ENCODE data around the gene ELF2.
"Not testable (repeated sequence)": the region's sequence is repeated elsewhere in the genome, so short reads cannot be mapped to it uniquely, and the experiment has no call there.

The ELF2 gene

DNA sequence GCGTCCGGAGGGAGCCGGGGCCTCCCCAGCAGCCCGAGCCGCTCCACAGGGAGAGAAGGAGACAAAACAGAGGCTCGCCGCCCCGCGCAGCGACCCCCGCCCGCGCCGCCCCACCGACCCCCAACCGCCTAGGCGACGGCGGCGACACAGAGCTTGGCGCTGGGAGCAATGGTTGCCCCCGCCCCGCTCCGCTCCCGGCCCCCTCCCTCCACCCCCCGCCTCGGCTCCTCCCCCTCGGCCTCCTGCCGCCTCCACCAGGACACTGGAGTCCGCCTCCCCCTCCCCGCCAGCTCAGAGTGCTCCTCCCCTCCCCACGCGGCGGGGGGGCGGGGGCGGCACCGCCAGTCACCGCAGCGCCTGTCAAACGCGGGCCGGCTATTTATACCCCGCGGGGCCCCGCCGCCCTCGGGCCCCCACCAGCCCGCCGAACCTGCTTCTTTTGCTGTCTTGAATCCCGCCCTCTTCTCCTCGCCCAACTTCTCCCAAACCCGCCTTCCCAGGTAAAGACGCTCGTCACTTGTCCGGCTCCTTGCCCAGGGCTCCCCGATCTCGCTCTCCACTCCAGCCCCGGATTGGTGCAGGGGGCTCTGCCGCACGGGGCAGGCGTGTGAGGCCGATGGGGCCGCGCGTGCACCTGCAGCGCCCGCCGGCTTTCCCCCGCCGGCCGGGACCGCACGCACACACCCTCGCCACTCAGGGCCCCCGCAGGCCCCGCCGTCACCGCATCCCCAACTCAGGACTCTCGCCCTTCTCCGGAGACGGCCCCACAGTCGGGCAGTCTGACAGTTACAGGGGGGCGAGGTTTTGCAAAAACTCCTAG, at the start of gene ELF2:
Gene ELF2 (minus strand): TSS at position 170 of the 820 bp plus-strand sequence. CDS start 39,517 bp downstream, outside the sequence.
- peak; percentile 57 for DNase-seq (ENCODE audit: low read depth)

DNA sequence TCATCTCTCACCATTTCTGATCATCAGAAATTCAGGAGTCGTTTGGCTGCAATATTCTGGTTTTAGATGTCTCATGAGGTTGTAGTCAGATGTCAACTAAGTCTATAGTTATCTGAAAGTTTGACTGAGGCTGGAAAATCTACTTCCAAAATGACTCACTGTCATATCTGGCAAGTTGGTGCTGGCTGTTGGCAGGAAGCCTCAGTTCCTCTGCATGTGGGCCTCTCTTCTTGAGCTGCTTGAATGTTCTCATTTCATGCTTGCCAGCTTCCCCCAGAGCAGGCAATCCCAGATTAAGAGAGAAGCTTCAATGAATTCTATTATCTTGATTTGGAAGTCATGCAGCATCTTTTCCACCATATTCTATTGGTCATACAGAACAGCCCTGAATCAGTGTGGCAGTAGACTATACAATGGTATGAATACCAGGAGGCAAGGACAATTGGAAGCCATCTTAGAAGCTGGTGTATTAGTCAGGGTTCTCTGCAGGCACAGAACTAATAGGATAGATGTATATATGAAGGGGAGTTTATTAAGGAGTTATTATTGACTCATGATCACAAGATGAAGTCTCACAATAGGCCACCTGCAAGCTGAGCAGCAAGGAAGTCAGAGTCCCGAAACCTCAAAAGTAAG, 46.8 kb upstream of the ELF2 start:
- no peak for DNase-seq (ENCODE audit: low read depth)
- TF ChIP-seq, protein P1, sequence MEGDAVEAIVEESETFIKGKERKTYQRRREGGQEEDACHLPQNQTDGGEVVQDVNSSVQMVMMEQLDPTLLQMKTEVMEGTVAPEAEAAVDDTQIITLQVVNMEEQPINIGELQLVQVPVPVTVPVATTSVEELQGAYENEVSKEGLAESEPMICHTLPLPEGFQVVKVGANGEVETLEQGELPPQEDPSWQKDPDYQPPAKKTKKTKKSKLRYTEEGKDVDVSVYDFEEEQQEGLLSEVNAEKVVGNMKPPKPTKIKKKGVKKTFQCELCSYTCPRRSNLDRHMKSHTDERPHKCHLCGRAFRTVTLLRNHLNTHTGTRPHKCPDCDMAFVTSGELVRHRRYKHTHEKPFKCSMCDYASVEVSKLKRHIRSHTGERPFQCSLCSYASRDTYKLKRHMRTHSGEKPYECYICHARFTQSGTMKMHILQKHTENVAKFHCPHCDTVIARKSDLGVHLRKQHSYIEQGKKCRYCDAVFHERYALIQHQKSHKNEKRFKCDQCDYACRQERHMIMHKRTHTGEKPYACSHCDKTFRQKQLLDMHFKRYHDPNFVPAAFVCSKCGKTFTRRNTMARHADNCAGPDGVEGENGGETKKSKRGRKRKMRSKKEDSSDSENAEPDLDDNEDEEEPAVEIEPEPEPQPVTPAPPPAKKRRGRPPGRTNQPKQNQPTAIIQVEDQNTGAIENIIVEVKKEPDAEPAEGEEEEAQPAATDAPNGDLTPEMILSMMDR (IDR thresholded peaks at IDR 0.05; ENCODE audit: control insufficient read depth, extremely low read depth, insufficient read depth): no peak
- no peak overlapping the region for H3K4me3 ChIP-seq (ENCODE audit: low read depth, low read length)

More for the DNA sequence above, at the start of gene ELF2:
- H3K4me3 ChIP-seq (ENCODE audit: low read depth, low read length): peak within 1 kb of the TSS; percentile 88
- TF ChIP-seq, protein P1 (IDR thresholded peaks at IDR 0.05; ENCODE audit: control insufficient read depth, extremely low read depth, insufficient read depth): no peak

DNA sequence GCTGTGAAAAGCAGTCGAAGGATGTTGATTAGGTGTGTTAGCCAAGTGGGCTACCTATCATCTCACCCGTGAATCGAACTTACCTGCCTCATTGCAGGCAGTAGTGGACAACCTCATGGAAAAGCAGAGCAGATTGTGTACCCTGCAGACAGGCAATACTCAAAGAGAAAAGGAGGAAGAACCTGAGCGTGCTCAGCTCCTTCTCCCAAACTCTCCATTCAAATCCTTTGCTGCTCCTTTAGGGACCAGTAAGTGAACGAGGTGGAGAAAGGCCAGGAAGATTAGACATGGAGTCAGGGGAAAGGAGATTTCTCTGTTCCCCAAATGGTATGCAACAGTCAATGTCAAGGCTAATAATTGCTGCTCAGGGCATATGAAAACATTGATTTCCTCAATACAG, 45.2 kb upstream of the ELF2 start:
- H3K4me3 ChIP-seq (ENCODE audit: low read depth, low read length): no peak overlapping the region
- no peak for DNase-seq (ENCODE audit: low read depth)
- TF ChIP-seq, protein P1 (IDR thresholded peaks at IDR 0.05; ENCODE audit: control insufficient read depth, extremely low read depth, insufficient read depth): no peak

DNA sequence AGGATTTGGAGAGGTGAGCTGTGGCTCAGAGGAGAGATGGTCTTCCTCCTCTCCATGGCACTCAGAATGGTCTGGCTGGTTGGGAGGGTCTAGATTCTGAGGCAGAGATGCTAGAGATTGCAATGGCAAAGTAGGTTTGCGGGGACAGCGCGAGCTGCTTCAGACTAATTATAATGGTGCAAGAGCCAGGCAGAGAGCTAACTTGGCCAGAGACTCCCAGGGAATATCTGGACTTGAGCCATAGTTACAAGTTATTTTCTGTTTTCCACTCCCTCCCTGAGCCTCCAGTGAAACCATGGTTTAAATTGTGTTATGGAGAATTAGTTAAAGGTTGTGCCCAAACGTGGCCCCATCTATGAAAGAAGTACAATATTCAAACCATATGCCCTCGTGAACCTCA, 44.7 kb upstream of the ELF2 start:
- TF ChIP-seq, protein P1 (IDR thresholded peaks at IDR 0.05; ENCODE audit: control insufficient read depth, extremely low read depth, insufficient read depth): no peak
- no peak for DNase-seq (ENCODE audit: low read depth)
- H3K4me3 ChIP-seq (ENCODE audit: low read depth, low read length): no peak overlapping the region

DNA sequence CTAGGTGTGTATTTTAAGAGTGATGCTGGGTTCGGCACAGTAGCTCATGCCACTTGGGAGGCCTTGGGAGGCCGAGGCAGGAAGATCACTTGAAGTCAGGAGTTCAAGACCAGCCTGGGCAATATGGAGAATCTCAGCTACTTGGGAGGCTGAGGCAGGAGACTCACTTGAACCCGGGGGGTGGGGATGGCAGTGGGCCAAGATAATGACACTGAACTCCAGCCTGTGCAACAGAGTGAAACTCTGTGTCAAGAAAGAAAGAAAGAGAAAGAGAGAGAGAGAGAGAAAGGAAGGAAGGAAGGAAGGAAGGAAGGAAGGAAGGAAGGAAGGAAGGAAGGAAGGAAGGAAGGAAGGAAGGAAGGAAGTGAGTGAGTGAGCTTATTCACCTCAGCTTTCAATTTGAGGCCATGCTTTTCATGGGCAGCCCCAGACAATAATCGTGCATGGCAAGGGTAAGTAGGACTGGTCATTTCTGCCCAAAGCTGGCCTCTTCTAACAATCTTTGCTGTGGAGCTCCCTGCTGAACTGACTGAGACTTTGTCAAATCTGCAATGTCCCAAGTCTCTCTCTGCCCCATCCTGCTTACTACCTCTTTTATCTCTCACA, 42.5 kb upstream of the ELF2 start:
- no peak overlapping the region for H3K4me3 ChIP-seq (ENCODE audit: low read depth, low read length)
- no peak for DNase-seq (ENCODE audit: low read depth)
- TF ChIP-seq, protein P1 (IDR thresholded peaks at IDR 0.05; ENCODE audit: control insufficient read depth, extremely low read depth, insufficient read depth): no peak

DNA sequence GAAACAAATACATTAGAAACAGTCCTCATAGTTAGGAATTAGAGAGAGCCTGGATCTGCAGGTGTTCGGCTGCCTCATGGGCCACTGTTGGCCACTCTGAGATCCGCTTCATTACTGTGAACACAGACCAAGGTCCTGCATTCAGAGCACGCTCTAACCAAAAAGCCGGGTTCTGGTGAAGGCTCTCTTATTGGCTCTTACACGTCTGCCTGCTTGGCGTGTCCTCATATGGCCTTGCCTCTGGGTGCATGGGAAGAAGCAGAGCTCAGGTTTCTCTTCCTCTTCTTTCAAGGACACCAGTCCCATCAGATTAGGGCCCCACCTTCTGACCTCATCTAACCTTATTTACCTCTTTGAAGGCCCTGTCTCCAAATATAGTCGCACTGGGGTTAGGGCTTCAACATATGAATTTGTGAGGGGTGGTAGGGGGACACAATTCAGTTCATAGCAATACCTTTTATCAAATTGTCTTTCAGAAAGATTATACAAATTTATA, 37.1 kb upstream of the ELF2 start:
- peak; percentile 87 for DNase-seq (ENCODE audit: low read depth)
- TF ChIP-seq, protein P1 (IDR thresholded peaks at IDR 0.05; ENCODE audit: control insufficient read depth, extremely low read depth, insufficient read depth): no peak
- H3K4me3 ChIP-seq (ENCODE audit: low read depth, low read length): no peak overlapping the region

DNA sequence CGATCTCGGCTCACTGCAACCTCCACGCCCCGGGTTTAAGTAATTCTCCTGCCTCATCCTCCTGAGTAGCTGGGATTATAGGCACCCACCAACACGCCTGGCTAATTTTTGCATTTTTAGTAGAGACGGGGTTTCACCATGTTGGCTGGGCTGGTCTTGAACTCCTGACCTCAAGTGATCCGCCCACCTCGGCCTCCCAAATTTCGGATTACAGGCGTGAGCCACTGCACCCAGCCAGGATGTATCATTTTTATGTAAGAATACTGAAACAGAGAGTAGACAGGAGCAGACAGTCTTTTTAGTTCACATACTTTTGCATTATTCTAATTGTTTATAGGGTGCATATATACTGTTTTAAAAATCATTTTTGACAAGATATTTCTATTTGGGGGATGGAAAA, 36.6 kb upstream of the ELF2 start:
- not testable (repeated sequence) for DNase-seq (ENCODE audit: low read depth); H3K4me3 ChIP-seq (ENCODE audit: low read depth, low read length)

All from LNCaP clone FGC (cell line).